Testis (tissue), 3 donors: ENCODE measurements around the gene ITGAD. TPM values are rescaled to one million over a fixed set of nuclear protein-coding genes. Genes with fewer than 3 reads are reported as not detected.

Experiments used
- DNase-seq: peaks from one replicate; pipeline ENCODE4 v3.0.0-alpha.2; 2019
- H3K27ac ChIP-seq, 2 donors: fragments of 200-600 bp; sonication (generic); one replicate each; pipeline ENCODE4 v1.5.1; 2019
- H3K27me3 ChIP-seq: fragments of 200-600 bp; sonication (generic); one replicate; pipeline ENCODE4 v1.5.1; 2019
- H3K36me3 ChIP-seq: fragments of 200-600 bp; sonication (generic); one replicate; pipeline ENCODE4 v1.5.1; 2017; ENCODE audit warnings: low read depth; ENCODE audit errors: missing control alignments
- H3K4me1 ChIP-seq: fragments of 200-600 bp; sonication (generic); one replicate; pipeline ENCODE4 v1.5.1; 2019
- H3K4me3 ChIP-seq, 2 donors: fragments of 200-600 bp; sonication (generic); one replicate each; pipeline ENCODE4 v1.5.1; 2017 to 2019
- H3K9me3 ChIP-seq: fragments of 200-600 bp; sonication (generic); one replicate; pipeline ENCODE4 v1.5.1; 2017
- POLR2A ChIP-seq: fragments of 450-650 bp; IDR thresholded peaks from one replicate; pipeline ENCODE4 v1.6.1; 2017; ENCODE audit warnings: antibody characterized with exemption, mild to moderate bottlenecking, moderate library complexity
- WGBS, 2 donors: methylation state at CpG; one replicate each; pipeline ENCODE4 v1.1.5; 2018; 5-methylcytosine and 5-hydroxymethylcytosine counted together
- intact Hi-C: fragments of 100-400 bp; cut with DNase I; formaldehyde crosslinking; loops from one replicate; pipeline ENCODE4 v1.15.1; 2023; ENCODE audit warnings: low total_unique reads
- polyA plus RNA-seq: library from polyadenylated mRNA; stranded (reverse); fragments of 350-450 nt; fragmentation: Illumina TruSeq; extraction: RNeasy Lipid Tissue Mini Kit (QIAGEN cat#74804); gene quantifications from one replicate; pipeline ENCODE4 v1.2.3, GENCODE V29; 2014; ENCODE audit warnings: low read depth, low replicate concordance; ENCODE audit not compliant: insufficient read depth
- total RNA-seq, 2 donors: library from RNA; depleted of rRNA; stranded (reverse); fragments of >200 nt; gene quantifications; one replicate each; pipeline ENCODE4 v1.2.3, GENCODE V29; 2016
- TF ChIP-seq, protein P1 (sequence below), 3 experiments: fragments of 450-650 bp in 2 of 3; fragments of 200-600 bp in 1 of 3; sonication (generic) in 1 of 3; IDR thresholded peaks; one replicate each; pipeline ENCODE4 v1.5.1; 2016 to 2019; ENCODE audit warnings: antibody characterized with exemption in 3 of 3, mild to moderate bottlenecking in 2 of 3, moderate library complexity in 1 of 3

ITGAD gene
- total and polyA plus RNA-seq, 3 donors from 2014 or later: 0.19 TPM; not detected in 2

DNA sequence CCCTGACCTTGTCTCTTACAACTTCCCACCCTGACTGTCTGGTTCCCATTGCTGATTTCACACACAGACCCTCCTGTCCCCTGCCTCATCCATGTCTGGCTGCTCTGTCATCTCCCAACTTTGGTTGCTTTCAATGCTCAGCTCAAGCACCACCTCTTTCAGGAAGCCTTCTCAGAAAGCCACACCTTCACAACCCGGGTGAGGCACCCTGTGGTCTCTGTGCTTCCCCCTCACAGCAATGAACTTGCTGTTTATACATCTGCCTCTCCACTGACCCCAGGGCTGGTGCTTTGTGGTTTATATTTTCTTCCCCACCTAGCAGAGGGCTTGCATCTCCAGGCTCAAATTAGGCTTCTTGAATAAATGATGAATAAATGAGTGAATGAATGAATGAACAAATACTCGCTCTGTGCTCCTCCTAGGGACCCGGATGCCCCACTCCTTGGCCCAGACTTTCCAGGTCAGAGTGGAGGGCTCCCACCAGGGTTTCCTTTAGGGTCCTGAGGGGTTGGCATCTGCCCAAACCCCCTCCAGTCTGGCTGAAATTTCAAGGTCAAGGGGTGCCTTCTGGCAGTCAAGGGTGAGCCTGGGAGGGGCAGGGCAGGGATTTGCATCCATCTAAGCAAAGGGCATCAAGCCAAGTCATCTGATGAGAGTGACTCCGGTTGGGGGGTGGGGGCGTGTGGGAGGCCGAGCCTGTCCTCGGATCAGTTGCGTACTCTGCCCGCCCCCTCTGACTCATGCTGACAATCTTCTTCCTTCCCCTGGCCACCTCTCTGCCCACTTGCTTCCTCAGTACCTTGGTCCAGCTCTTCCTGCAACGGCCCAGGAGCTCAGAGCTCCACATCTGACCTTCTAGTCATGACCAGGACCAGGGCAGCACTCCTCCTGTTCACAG is 38.5 kb upstream of the ITGAD start, which contains the start of gene ITGAX:
Gene ITGAX, plus strand, starts transcription at position 783 of the 898 bp plus-strand sequence. Its CDS starts 79 bp downstream, at position 862.
- peak; percentile 62 for DNase-seq
- intact Hi-C loops: no loop called here
- TF ChIP-seq POLR2A: no peak
- TF ChIP-seq, protein P1, sequence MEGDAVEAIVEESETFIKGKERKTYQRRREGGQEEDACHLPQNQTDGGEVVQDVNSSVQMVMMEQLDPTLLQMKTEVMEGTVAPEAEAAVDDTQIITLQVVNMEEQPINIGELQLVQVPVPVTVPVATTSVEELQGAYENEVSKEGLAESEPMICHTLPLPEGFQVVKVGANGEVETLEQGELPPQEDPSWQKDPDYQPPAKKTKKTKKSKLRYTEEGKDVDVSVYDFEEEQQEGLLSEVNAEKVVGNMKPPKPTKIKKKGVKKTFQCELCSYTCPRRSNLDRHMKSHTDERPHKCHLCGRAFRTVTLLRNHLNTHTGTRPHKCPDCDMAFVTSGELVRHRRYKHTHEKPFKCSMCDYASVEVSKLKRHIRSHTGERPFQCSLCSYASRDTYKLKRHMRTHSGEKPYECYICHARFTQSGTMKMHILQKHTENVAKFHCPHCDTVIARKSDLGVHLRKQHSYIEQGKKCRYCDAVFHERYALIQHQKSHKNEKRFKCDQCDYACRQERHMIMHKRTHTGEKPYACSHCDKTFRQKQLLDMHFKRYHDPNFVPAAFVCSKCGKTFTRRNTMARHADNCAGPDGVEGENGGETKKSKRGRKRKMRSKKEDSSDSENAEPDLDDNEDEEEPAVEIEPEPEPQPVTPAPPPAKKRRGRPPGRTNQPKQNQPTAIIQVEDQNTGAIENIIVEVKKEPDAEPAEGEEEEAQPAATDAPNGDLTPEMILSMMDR (IDR thresholded peaks at IDR 0.05): no peak
- no peaks in the 10 kb centered on the region for H3K9me3 ChIP-seq
- no peaks in the 10 kb centered on the region for H3K36me3 ChIP-seq
- WGBS, 2 donors: 33 to 36% methylated on average over 10 of the region's 10 CpGs
- no peak within 1 kb of the TSS for H3K27ac ChIP-seq
- H3K27me3 ChIP-seq: no peaks in the 10 kb centered on the region
- H3K4me1 ChIP-seq: no peaks in the 10 kb centered on the region
- no peak within 1 kb of the TSS for H3K4me3 ChIP-seq

DNA sequence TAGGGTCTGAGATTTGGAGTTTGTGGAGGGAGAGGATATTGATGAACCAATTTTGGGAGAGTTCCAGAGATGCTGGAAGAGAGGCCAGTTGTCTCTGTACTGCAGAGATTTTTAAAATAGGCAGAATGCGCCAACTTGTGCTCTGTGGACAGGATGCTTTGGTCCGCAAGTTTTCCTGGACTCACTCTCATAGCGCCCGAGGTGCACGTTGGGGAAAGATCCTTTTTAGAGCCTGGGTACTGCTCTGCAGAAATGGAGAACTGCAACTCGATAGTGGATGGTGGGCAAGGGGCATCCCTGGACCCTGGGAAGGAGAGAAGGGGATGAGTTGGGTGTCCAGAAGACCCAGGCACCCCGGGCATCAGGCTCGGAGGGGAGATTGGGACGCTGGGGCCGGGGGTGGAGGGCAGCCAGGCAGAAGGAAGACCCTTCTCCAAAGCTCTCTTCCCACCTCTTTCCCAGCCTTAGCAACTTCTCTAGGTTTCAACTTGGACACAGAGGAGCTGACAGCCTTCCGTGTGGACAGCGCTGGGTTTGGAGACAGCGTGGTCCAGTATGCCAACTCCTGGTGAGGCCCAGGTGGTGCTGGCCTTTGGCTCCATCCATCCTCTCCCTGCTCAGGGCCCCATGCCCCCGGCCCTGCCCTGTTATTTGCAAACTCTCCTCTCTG is 37.6 kb upstream of the ITGAD start:
- H3K9me3 ChIP-seq: no peaks in the 10 kb centered on the region
- H3K27ac ChIP-seq: no peak overlapping the region
- intact Hi-C loops: no loop called here

DNA sequence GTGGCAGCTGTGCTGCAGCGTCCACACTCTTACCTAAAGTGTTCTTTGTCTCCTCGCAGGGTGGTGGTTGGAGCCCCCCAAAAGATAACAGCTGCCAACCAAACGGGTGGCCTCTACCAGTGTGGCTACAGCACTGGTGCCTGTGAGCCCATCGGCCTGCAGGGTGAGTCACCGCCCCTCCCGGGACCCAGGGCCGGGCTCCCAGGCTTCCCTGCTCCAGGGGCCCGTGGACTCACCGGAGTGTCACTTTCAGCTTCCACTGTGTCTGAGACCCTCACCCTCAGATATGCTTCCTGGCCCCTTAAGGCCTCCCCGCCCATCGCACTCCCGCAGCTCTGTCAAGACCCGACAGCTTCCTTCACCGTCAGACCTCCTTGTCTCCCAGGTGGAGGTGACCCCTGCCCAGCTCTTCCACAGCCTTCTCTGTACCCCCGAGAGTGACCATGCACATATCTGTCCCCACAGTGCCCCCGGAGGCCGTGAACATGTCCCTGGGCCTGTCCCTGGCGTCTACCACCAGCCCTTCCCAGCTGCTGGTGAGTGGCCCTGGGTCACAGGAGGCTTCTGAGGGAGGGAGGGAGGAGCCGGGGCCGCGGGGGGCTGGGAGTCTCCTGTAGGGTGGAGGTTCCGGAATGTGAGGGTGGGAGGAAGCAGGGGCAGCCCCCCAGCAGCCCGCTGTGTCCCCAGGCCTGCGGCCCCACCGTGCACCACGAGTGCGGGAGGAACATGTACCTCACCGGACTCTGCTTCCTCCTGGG is 36.4 kb upstream of the ITGAD start:
- H3K9me3 ChIP-seq: no peaks in the 10 kb centered on the region
- intact Hi-C loops: no loop called here
- TF ChIP-seq POLR2A: no peak
- TF ChIP-seq, protein P1 (IDR thresholded peaks at IDR 0.05): no peak
- no peak overlapping the region for H3K27ac ChIP-seq
- H3K4me1 ChIP-seq: no peaks in the 10 kb centered on the region
- DNase-seq: no peak
- H3K4me3 ChIP-seq: no peak overlapping the region
- 68 to 71% methylated on average over 12 to 26 of the region's 28 CpGs for WGBS, 2 donors
- no peaks in the 10 kb centered on the region for H3K36me3 ChIP-seq
- H3K27me3 ChIP-seq: no peaks in the 10 kb centered on the region

More for the DNA sequence above, 37.6 kb upstream of the ITGAD start:
- H3K4me1 ChIP-seq: no peaks in the 10 kb centered on the region
- DNase-seq: no peak
- no peak for TF ChIP-seq POLR2A
- TF ChIP-seq, protein P1 (IDR thresholded peaks at IDR 0.05): no peak
- no peak overlapping the region for H3K4me3 ChIP-seq
- no peaks in the 10 kb centered on the region for H3K36me3 ChIP-seq
- 78 to 86% methylated on average over 14 of the region's 14 CpGs for WGBS, 2 donors
- H3K27me3 ChIP-seq: no peaks in the 10 kb centered on the region

DNA sequence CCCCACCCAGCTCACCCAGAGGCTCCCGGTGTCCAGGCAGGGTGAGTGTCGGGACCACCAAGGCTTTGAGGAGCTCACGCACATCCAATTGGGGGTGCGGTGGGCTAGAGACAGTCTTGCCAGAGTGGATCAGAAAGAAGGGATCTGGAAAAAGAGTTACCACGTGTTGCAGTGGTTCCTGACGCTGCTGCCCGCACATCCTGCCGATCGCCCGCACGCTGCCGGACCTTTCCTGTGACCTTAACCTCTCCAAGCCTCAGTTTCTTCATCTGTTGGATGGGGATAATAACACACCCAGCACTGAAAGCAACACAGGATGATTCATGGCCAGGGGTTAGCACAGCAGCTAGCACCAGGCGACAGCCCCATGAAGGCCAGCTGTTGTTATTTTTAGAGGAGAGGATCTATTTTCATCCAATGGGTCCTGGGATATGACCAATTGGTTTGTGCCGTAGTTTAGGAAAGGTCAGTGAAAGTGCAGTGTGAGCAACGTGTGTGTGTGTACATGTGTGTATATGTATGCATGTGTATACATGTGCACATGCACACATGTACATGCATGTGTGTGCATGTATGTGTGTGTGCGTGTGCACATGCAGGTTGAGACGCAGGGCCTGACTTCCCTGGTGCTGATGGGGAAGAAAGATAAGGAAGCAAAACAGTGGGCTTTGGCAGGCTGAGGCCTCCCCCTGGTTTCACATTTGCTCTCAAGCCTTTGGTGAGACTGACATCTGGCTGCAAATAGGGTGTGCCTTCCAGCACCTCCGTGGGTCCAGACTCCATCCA is 35.6 kb upstream of the ITGAD start:
- no peak for DNase-seq
- no peaks in the 10 kb centered on the region for H3K27me3 ChIP-seq
- H3K36me3 ChIP-seq: no peaks in the 10 kb centered on the region
- no peaks in the 10 kb centered on the region for H3K9me3 ChIP-seq
- WGBS, 2 donors: 66% methylated on average over 14 to 18 of the region's 18 CpGs
- no peak overlapping the region for H3K27ac ChIP-seq
- no peak for TF ChIP-seq POLR2A
- TF ChIP-seq, protein P1 (IDR thresholded peaks at IDR 0.05): no peak
- no peak overlapping the region for H3K4me3 ChIP-seq
- intact Hi-C loops: no loop called here
- H3K4me1 ChIP-seq: no peaks in the 10 kb centered on the region
